Measurements from ENCODE around the gene NUP210.
"Not testable (repeated sequence)": the region's sequence is repeated elsewhere in the genome, so short reads cannot be mapped to it uniquely, and the experiment has no call there.

The NUP210 gene

DNA sequence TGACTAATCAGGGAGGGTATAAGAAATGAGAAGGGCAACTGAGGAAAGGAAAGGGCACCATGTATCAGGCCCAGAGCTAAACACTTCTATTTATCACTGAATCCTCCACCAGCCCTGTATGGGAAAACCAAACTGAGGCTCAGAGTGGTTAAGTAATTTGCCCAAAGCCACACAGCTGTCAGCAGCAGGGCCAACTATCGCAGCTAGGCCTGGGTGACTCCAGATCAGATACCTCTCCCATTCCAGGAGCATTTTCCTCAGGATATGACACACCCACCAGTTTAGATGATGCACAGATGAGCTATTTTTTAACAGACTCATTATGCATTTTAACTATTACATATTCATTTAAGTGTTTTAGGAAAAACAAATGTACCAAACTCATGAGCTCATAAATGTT lies 14.5 kb downstream of the NUP210 start:
- no peak for DNase-seq

DNA sequence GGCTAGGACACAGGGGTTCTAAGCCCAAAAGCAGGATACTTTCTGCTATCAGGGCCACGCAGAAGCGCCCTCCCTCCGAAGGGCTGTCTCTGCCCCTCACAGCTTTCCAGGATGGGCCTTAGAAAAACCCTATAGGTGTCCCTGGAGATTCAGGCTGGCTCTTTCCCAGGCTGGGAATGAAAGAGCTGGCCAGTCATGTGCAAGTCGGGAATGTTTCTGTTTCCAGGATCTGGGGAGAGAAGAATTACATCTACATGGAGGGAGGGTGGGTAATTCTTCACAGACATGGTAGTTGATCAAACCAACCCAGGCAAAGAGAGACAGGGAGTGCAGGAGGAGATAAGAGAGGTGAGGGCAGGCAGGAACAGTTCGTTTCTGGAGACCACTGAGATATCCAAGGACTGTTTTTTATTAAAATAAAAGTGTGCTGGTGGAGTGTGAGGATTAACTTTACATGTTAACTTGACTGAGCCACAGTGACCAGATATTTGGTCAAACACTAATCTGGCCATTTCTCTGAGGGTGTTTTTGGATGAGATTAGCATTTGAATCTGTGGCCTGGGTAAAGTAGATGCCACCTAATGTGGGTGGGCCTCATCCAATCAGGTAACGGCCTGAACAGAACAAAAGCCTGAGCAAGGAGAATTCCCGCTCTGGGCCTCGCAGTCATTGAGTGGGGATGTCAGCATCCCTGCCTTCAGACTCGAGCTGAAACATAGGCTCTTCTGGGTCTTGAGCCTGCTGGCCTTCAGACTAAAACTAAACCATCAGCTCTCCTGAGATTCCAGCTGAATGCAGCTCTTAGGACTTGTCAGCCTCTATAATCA lies 15.3 kb downstream of the NUP210 start:
- DNase-seq: no peak

DNA sequence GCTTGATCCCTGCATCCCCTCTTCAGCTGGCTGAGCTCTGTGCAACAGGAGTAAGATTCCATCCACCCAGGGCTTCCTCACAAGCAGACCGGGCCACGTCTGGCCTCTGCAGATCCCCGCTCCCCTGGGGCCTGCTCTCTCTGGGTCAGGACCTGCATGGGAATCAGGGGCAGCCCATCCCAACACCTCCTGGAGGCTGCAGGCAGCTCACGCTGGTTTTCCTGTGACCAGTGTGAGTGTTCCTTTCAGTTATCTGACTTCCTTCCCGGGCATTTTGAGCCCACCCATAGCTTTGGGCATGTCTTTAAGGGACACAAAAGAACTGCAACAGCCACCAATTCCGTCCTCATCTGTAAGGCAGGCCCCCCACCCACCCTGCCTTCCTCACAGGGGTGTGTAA lies 16.3 kb downstream of the NUP210 start:
- no peak for DNase-seq

DNA sequence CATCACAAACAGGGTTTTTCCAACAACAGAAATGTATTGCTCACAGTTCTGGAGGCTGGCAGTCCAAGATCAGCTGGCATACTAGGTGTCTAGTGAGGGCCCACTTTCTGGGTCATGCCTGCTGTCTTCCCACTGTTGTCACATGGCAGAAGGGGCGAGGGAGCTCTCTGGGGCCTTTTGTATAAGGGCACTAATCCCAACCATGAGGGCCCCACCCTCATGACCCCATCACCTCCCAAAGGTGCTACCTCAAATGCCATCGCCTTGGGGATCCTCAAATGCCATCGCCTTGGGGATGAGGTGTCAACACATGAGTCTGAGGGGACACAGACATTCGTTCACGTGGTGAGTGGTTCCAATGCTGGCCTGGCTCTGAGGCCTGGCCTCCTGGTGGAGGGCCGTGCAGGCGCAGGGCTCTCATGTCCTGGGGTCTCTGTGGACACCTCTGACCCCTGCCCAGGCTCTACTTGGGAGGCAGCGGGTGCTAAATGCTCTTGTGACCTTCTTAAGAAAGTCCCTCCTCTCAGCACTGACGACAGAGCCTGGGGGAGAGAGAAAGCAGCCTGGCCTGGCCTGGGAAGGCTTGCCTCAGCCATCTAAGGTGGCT lies 16.8 kb downstream of the NUP210 start:
- DNase-seq: no peak

DNA sequence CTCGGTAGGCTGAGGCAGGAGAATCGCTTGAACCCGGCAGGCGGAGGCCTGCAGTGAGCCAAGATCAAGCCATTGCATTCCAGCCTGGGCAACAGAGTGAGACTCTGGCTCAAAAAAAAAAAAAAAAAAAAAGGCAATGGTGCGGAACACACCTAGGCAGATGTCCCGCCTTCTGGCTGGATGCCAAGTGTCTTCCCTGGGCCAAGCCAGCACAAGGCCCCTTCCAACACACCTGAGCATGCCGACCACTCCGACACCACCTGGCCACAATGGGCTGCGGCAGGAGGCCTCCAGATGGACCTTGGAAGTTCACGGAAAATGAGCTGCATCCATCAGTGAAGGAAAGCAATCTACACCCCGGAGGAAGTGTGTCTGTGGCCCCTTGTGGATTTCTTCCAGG lies 19.0 kb downstream of the NUP210 start:
- no peak for DNase-seq

DNA sequence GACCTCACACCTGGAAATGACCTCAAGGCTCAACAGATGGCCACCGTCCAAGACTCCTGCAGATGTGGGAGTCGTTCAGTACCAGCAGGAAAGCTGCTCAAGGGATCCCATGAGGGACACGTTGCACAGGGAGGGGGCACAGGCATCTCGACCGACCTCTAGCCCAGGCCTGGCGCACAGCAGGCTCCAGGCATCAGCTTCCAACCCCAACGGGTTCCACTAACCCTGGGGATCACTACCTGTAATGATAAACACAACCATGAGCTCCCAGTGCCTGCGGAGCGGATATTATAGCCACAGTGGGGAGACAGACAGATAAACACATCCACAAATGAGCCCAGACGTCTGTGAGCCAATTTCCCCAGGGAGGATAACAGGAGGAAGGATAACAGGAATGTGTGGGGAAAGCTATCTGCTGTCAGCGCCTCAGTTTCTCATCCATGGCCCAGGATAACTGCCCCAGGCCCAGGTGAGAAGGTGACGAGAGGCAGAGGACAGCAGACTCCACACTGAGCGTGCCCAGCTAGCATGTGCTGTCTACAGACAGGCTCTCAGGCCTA lies 19.9 kb downstream of the NUP210 start:
- no peak for DNase-seq

DNA sequence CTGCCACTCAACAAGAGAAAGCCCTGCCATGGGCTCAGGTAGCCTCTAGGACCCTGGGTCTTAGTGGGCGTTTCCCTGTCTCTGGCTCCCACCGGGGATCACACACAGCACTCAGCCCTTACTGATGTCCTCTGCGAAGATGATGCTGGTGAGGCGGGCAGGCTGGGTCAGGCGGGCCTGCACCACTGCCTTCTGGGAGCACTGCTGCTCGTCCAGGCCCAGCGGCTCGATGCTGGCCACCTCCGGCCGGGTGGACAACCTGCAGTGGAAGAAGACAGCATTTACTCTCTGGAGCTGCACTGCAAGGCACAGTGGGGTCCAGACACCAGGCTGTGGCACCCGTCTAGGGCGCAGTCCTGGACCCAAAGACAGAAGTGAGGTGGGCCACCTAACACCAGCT lies 20.5 kb downstream of the NUP210 start:
- DNase-seq: no peak

DNA sequence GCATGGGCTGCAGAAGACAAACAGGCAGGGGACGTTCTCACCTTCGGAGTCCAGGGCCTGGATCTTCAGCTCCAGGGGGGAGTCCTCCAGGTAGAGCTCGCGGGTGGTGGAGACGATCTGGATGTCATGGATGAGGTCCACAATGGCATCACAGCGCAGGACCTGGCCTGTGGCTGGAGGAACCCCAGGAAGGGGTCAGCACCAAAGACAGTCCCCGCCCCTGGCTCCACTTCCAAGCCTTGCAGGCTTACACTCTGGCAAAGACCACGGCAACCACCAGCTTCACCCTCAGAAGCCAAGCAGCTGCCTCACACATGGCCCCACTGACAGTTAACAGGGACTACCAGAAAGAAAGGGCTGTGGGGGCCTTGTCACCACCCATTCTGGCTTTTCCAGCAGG lies 22.8 kb downstream of the NUP210 start:
- DNase-seq: no peak

DNA sequence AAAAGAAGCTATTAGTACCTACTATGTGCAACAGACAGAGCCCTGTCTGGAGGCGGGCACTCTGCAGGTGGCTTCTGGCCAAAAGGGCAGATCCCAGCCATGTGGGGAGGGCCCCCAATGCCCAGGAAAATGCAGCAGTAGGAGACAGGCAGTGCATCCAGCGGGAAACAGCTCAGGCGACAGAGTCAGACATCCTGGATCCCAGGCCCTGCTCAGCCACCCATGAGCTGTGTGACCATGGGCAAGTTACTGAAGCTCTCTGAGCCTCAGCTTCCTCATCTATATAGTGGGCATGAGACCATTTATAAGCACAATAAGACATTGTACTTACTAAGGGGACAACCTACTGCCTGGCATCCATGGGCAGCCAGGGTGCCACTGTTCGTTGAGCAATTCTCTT lies 25.8 kb downstream of the NUP210 start:
- no peak for DNase-seq

DNA sequence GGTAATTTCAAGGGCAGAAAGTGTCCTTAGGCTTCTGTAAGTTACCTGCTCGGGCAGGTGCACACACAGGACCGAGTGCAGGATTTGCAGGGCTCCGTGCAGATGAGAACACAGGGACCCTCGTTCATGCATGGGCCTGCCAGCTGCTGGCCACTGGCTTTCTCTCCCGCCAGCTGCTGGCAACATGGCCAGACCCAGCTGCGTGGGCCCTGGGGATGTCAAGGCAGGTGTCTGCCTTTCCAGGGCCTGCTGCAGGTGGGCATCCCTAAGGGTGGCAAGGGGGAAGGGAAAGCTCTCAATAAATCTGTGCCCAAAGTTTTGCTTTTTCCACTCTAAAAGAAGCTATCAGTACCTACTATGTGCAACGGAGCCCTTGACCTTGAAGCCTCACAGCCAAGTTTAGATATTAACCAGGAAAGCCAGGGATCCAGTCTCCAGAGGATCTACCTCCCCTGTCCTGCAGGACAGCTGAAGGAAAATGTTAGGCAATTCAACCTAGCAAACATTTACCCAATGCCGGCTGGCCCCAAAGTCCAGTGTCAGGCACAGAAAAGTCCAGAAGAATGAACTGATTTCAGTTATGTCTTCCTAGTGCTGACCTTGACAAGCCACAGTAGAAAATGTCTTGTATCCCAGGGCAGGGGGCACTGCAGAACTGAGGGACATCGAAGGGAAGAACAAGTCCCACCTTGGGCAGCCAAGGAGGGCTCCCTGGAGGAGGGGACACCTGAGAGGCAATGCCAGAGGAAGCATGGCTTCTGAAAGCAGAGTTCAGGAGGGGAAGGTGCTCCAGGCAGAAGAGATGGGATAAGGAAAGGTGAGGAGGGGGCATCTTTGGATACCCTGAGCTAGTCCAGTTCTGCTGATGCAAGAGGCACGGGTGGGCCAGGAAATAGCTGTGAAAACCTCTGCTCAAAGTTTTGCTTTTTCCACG lies 26.4 kb downstream of the NUP210 start:
- DNase-seq: no peak

DNA sequence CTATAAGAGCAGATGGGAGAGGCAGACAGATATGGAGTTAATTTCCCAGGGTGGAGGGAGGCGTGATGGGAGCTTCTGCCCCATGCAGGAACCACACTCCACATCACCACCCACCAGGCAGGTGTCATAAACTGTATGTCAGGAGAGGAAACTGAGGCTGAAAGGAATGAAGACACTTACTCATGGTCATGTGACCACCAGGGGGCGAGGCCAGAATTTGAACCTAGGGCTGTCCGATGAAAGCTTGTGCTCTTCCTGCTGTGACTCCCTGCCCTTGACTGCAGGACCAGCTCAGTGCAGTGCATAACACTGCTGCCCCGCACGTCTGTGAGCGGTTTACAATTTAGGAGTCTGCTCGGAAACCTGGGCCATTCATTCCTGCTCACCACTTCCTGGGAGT lies 28.8 kb downstream of the NUP210 start:
- no peak for DNase-seq

DNA sequence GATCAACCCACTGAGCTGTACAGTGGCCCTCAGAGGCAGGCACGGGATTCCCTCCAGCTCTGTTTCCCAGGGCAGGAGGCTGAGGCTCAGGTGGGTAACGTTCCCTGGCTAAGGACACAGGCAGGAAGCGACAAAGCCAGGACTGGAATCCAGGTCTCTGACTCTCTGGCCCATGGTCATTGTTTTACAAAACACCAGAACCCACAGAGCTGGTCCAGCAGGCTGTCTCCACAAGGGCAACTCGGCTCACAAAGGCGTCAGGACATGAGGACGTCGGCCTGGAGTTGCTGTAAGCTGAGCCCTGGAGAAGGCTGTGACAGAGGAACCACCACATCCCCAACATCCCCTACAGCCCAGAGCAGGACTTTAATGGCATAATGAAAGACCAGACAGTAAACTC lies 30.7 kb downstream of the NUP210 start:
- no peak for DNase-seq

DNA sequence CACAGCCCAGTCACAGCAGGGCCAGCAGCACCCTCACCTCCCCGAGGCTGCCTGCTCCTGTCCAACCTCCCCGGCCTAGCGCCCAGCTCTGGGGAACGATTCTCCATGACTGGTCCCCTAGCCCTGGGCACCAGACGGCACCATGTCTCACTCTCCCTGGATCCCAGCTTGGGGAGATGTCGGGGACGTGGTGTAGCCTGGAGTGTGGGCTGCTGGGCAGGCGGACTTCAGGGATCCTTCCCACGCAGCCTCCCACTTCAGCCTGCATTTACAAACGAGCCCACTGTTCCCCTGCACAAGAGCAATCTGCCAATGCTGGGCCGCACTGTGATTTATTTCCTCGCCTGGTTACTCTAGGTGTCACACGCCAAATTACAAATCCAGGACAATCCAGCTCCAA lies 31.3 kb downstream of the NUP210 start:
- no peak for DNase-seq

DNA sequence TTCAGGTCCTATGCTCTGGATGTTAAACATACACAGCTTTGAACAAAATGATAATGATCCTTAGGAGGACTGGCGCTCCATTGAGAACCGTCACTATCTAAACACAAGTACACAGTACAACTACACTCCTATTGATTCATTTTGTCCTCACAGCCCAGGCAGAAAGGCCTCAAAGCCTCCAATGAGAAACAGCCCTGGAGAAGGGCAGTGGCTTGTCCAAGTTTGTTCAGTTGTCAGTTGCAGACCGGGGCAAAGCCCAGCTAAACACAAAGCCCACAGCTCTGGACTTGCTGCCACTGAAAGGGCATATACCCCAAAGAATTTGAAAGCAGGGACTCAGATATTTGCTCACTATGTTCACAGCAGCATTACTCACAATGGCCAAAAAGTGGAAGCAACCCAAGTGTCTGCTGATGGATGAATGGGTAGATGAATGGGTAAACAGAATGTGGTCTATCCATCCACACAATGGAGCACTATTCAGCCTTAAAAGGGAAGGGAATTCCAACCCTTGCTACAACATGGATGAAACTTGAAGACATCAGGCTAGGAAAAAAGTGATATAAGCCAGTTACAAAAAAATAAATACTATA lies 34.7 kb downstream of the NUP210 start:
- no peak for DNase-seq

DNA sequence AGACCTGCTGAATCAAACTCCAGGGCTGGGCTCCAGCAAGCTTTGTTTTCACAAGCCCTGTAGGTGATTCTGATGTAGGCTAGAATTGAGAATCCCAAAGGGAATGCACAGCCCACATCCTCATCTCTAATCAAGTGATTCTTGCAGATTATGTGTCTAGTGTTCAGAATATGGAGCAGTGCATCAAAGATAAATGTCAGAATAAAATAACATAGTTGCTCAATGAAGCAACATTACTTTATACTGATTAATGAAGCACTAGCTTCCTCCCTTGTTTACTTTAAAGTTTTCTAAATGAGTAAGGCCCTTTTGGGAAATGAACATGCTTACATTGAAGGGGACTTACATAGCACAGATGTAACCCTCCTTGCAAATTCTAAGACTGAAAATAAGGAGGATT lies 39.2 kb downstream of the NUP210 start:
- DNase-seq: no peak

DNA sequence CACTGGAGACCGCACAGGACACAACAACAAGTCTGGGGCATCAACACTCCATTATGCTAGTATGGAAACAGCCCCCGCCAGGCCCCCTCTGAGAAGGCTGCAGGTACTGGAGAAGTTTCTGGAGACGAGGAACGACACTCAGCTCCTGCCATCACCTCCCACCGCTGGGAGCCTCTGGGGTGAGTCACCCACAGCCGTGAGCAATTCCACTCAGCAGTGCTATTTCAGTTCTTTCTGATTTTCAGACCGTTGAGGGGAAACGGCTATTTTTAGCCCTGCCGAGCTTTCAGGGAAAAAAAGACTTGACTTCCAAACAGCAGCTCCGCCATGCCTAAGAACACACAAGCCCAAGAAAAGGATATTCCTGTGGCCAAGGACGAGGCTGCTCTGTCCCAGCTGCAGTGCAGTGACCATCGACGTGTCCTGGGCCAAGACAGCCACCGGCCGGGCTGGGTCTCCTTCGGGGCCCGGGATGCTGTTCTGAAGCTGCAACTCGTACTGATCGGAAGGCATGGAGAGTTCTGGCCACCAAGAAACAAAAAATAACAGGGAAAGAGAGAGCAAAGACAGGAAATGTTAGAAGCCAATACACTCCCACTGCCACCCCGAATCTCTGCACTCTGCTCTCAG lies 40.8 kb downstream of the NUP210 start:
- no peak for DNase-seq

DNA sequence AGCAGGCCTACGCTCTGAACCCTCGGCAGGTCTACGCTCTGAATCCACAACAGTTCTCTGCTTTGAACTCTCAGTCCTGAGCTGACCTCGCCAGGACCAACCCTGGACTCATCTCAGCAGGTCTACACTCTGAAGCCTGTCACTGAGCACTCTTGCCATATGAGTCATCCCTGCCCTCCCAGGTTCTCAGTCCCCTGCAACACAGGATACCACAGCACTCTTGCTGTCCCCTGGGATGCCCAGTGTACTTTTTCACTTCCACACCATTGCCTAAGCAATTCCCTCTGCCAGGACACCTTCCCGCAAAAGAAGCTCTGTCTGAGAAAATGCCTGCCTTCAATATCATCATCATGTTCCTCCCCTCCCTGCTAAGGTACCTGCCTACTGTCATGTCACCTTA lies 42.0 kb downstream of the NUP210 start:
- DNase-seq: no peak

DNA sequence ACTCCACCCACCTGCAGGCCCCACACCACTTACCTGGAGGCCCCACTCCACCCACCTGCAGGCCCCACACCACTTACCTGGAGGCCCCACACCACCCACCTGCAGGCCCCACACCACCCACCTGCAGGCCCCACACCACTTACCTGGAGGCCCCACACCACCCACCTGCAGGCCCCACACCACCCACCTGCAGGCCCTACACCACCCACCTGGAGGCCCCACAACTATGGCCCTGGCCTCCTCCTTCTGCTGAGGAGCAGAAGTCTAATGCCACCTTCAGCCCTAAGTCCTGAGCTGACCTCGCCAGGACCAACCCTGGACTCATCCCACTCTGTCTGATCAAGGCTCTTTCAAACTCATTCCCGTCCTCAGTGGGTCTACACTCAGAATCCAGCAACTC lies 42.4 kb downstream of the NUP210 start:
- not testable (repeated sequence) for DNase-seq

DNA sequence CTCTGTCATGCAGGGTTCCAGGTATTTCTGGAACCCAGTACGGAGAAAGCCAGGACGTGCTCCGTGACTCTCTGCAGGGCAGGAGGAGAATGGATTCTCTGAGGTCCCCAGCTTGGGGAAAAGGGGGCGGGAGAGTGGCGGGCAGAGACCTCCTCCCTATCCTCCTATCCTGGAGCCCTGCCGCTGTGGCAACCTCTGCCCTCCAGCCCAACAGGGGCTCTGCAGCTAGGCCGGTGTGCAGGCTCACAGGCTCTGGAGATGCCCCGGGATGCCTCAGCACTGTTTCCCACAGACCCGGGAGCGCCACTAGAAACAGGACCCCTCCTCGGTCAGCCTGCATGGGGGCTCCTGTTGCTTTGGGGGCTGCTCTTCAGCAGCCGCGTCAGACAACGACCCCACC lies 43.1 kb downstream of the NUP210 start:
- no peak for DNase-seq

DNA sequence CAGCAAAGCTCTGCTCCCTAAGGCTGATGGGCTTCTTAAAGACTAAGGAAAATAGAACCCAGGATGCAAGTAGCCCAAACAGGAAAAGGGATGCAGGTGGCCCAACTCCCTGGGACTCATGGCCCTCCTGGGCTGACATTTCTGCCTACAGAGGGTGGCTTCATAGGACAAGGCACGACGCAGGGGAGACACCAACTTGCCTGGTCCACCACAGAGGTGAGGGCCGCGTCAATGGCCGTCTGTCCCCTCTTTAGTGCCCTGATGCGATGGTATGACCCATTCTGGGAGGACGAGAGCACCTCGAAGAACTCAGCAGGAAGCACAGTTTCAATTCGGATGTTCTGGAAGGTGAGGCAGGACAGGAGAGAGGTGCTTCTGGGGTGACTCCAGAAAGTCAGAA lies 44.0 kb downstream of the NUP210 start:
- no peak for DNase-seq

DNA sequence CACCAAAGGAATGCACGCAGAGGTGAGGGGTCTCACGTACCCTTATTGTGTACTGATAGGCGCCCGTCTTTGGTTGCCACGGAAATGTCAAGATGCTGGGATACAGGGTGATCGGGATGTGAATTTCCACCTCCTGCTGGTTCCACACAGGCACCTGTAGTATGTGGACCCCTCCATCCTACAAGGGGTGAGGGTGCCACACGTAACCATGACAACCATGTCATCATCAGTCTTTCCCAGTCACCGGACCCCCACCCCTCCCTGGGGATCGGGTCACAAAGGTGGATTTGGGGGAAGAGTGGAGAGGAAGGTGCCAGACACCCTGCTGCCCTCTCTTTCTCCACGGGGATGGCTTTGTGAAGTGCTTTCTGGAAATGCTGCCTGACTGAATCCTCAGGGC lies 44.7 kb downstream of the NUP210 start:
- DNase-seq: no peak

DNA sequence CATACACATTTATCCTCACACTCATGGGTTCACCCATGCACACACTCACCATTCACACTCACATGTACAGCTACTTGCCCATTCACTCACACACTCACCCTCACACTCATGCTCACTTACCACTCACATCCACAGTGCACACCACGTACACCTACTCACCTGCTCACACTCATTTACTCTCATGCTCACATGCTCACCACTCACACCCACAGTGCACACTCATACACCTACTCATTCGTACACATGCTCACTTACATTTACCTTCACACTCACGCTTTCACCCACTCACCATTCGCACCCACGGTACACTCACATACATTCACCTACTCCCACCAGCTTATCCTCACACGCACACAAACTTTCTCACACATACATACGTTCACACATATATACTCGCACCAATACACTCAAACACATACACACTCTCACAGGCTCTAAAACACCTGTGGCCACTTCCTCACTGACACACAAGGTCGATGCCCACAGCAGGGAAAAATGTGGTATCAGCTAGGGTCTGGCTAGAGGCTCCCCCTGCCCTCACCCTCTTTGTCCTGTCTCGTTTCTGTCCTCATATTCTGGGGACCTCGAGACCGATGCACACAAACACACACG lies 46.0 kb downstream of the NUP210 start:
- no peak for DNase-seq

Measured in NCI-H1092 treated with DMSO at 0.1 percent for 48 hours (cell line).